Measurements from ENCODE around the gene MAGEA9B.
"Not testable (repeated sequence)": the region's sequence is repeated elsewhere in the genome, so short reads cannot be mapped to it uniquely, and the experiment has no call there.

Gene MAGEA9B

DNA sequence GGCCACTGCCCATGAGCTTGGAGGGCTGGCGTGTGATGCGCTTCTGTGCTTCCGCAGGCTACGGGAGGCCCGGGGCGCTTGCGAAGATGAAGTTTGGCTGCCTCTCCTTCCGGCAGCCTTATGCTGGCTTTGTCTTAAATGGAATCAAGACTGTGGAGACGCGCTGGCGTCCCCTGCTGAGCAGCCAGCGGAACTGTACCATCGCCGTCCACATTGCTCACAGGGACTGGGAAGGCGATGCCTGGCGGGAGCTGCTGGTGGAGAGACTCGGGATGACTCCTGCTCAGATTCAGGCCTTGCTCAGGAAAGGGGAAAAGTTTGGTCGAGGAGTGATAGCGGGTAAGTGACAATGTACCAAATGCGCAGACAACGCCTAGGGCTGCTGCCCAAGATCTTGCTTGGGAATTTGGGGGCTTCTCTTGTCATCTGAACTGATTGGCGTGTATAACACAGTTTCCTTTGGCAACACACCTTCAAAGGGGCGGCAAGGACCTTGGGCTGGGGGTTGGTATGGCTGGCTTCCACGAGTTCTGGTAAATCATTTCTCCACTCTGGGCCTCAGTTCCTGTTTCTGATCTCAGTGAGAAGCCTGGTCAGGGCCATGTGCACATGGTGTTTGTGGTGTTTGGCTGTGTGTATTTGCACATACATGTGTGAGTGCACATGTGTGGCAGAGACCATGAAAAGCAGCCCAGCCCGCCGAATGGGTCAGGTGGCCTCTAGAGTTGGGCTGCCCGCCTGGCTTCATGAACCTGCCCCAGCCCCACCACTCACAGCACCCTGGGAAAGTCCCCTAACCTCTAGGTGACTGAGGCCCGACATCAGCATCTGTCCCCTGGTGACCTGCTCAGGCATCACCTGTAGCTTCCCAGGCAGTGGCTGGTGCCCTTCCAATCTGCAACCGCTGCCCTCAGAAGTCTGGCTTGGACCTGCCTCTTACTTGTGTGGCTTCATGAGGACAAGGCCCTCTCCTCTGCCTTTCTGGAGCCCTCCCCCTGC is 41.4 kb downstream of the MAGEA9B start:
- not testable (repeated sequence) for H3K9me3 ChIP-seq (ENCODE audit: insufficient read depth, low read length, severe bottlenecking); H3K4me3 ChIP-seq (ENCODE audit: low read depth in 1 of 2, low read length in 2 of 2); H3K9ac ChIP-seq (ENCODE audit: low read depth, low read length); H3K27ac ChIP-seq (ENCODE audit: low read length); H3K36me3 ChIP-seq (ENCODE audit: insufficient read depth, low read length); H3K4me1 ChIP-seq (ENCODE audit: insufficient read depth, low read length); H4K20me1 ChIP-seq (ENCODE audit: insufficient read depth, low read length); H3K79me2 ChIP-seq (ENCODE audit: insufficient read depth, low read length); H3K4me2 ChIP-seq (ENCODE audit: insufficient read depth, low read length); H2AFZ ChIP-seq (ENCODE audit: low read depth, low read length); H3K27me3 ChIP-seq (ENCODE audit: insufficient read depth, low read length, poor library complexity); ATAC-seq (ENCODE audit: insufficient read depth, low read depth)
- TF ChIP-seq CTCF (IDR thresholded peaks at IDR 0.05; ENCODE audit: borderline replicate concordance, extremely low read depth, low read length, poor library complexity, severe bottlenecking) = peak; percentile 22
- peak; percentile 10 for DNase-seq

DNA sequence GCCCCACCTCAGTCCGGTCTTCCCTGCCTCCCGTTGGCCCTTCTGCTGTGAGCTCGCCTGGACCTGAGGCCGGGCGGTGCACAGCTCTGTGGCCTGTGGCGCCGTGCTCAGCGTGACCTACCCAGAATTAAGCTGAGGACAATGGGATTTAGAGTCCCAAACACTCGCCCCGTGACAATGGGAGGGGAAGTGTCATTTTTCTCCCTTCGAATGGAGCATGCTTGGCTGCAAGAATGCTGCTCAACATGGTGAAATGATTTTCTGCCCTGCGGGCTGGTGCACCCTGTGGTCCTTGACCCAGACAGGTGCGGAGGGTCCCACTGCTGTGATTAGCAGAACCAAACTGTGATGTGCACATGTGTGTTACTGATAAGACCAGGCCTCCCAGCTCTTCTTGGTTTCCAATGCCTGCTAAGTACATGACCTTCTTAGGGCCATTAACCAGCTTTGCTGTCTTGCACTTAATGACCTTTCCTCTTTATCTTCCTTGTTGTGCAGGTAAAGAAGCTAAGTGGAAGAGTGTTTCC is 45.7 kb downstream of the MAGEA9B start:
- H2AFZ ChIP-seq (ENCODE audit: low read depth, low read length) = peak overlapping the region; percentile 96; the same call in 1 of the 2 replicates
- peaks cover 8% of the 10 kb centered on the region for H3K79me2 ChIP-seq (ENCODE audit: insufficient read depth, low read length)
- no peak for DNase-seq
- no peaks in the 10 kb centered on the region for H3K9me3 ChIP-seq (ENCODE audit: insufficient read depth, low read length, severe bottlenecking)
- no peaks in the 10 kb centered on the region for H3K27me3 ChIP-seq (ENCODE audit: insufficient read depth, low read length, poor library complexity)
- no peak for TF ChIP-seq CTCF (IDR thresholded peaks at IDR 0.05; ENCODE audit: borderline replicate concordance, extremely low read depth, low read length, poor library complexity, severe bottlenecking)
- no peak for TF ChIP-seq EZH2 (IDR thresholded peaks at IDR 0.05; ENCODE audit: borderline replicate concordance, low read depth, low read length, severe bottlenecking)
- peaks cover 4% of the 10 kb centered on the region; the same call in 1 of the 2 replicates for H4K20me1 ChIP-seq (ENCODE audit: insufficient read depth, low read length)
- ATAC-seq (ENCODE audit: insufficient read depth, low read depth) = no peak
- H3K4me2 ChIP-seq (ENCODE audit: insufficient read depth, low read length) = peak overlapping the region; percentile 87
- H3K36me3 ChIP-seq (ENCODE audit: insufficient read depth, low read length) = peaks cover 2% of the 10 kb centered on the region
- H3K27ac ChIP-seq (ENCODE audit: low read length) = peak overlapping the region; percentile 86
- peaks cover 13% of the 10 kb centered on the region for H3K4me1 ChIP-seq (ENCODE audit: insufficient read depth, low read length)
- peak overlapping the region; percentile 66 to 94; a peak in 3 of 4 replicates for H3K4me3 ChIP-seq (ENCODE audit: low read depth in 1 of 2, low read length in 2 of 2)
- peak overlapping the region; percentile 74 for H3K9ac ChIP-seq (ENCODE audit: low read depth, low read length)

DNA sequence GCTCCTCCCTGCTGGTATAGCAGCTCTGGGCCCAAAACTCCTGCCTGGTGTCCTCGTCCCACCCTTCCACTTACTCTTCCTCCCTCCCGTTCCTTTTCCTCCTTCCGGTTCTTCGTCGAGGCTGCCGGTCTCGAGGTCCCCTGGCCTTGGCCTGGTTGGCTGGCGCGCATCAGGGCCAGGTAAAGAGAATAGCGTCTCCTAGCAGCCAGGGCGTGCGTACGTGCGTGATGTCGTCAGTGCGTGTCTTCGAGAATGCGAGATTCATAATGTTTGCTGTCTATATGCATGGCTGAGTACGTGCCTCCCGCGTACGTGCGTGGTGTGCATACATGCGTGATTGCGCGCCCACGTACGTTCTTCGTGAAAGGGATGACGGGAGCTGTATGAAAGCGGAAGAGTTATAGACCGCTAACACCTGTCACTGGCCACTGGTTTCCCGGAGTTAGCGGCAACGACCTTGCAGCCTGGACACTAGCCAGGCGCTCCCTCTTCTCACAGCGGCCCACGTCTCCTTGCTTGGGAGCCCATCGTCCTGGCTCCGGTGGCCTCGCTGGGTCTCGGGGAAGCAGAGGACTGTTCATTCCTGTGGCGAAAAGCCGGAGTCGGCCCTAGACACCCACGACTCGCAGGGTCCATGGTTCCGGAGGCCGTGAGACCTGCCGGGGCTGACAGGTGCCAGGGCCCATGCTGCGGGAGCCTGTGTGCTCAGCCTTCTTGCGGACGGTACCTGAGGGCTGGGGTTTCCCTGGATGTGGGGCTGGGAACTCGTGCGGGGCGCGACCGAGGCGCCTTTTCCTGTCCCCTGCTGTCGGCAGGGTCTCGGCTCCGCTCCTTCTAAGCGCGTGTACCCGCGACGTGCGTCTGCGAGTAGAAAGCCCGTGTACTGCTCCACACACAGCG is 46.4 kb downstream of the MAGEA9B start, which contains the start of gene EOLA1:
Gene EOLA1 (plus strand): TSS at position 392 of the 900 bp plus-strand sequence. CDS start 4,619 bp downstream, outside the sequence.
- DNase-seq (peak; percentile 90), ATAC-seq (ENCODE audit: insufficient read depth, low read depth) (peak; percentile 70)
- peak within 1 kb of the TSS; percentile 96 for H2AFZ ChIP-seq (ENCODE audit: low read depth, low read length)
- H3K9me3 ChIP-seq (ENCODE audit: insufficient read depth, low read length, severe bottlenecking) = no peaks in the 10 kb centered on the region
- H3K36me3 ChIP-seq (ENCODE audit: insufficient read depth, low read length) = peaks cover 2% of the 10 kb centered on the region
- peak within 1 kb of the TSS; percentile 66 to 94; a peak in 3 of 4 replicates for H3K4me3 ChIP-seq (ENCODE audit: low read depth in 1 of 2, low read length in 2 of 2)
- H4K20me1 ChIP-seq (ENCODE audit: insufficient read depth, low read length) = peaks cover 4% of the 10 kb centered on the region; the same call in 1 of the 2 replicates
- TF ChIP-seq CTCF (IDR thresholded peaks at IDR 0.05; ENCODE audit: borderline replicate concordance, extremely low read depth, low read length, poor library complexity, severe bottlenecking) (no peak), EZH2 (IDR thresholded peaks at IDR 0.05; ENCODE audit: borderline replicate concordance, low read depth, low read length, severe bottlenecking) (no peak)
- peak within 1 kb of the TSS; percentile 87 for H3K4me2 ChIP-seq (ENCODE audit: insufficient read depth, low read length)
- H3K79me2 ChIP-seq (ENCODE audit: insufficient read depth, low read length) = peaks cover 8% of the 10 kb centered on the region
- H3K9ac ChIP-seq (ENCODE audit: low read depth, low read length) = peak within 1 kb of the TSS; percentile 74
- H3K27me3 ChIP-seq (ENCODE audit: insufficient read depth, low read length, poor library complexity) = no peaks in the 10 kb centered on the region
- peak within 1 kb of the TSS; percentile 86 for H3K27ac ChIP-seq (ENCODE audit: low read length)
- peaks cover 13% of the 10 kb centered on the region for H3K4me1 ChIP-seq (ENCODE audit: insufficient read depth, low read length)
